ENCODE results near the gene RCN2. TPM values are rescaled to one million over a fixed set of nuclear protein-coding genes. Genes with fewer than 3 reads are reported as not detected.

RCN2 gene
- total RNA-seq, 1 donor from 2014 or later, result 39.4 TPM

DNA sequence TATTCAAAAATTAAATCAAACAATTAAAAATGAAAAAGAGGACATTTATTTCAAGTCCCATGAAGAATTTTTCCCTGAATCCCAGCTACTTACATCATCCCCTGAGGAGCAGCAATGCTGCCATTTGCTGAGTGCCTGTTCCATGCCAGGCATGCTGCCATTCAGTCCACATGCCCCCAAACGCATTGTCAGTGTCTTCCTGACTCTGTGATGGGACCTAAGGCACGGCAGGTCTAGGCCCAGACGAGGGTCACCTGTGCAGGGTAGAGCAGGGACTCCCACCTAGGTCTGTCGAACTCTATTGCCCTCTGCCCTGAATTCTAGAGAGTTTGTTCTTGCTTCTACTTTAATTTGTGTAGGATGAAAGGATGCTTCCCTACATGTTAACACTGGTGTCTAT, 70.4 kb downstream of the RCN2 start:
- no peak for DNase-seq
- TF ChIP-seq, protein P1, sequence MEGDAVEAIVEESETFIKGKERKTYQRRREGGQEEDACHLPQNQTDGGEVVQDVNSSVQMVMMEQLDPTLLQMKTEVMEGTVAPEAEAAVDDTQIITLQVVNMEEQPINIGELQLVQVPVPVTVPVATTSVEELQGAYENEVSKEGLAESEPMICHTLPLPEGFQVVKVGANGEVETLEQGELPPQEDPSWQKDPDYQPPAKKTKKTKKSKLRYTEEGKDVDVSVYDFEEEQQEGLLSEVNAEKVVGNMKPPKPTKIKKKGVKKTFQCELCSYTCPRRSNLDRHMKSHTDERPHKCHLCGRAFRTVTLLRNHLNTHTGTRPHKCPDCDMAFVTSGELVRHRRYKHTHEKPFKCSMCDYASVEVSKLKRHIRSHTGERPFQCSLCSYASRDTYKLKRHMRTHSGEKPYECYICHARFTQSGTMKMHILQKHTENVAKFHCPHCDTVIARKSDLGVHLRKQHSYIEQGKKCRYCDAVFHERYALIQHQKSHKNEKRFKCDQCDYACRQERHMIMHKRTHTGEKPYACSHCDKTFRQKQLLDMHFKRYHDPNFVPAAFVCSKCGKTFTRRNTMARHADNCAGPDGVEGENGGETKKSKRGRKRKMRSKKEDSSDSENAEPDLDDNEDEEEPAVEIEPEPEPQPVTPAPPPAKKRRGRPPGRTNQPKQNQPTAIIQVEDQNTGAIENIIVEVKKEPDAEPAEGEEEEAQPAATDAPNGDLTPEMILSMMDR (IDR thresholded peaks at IDR 0.05), result no peak

DNA sequence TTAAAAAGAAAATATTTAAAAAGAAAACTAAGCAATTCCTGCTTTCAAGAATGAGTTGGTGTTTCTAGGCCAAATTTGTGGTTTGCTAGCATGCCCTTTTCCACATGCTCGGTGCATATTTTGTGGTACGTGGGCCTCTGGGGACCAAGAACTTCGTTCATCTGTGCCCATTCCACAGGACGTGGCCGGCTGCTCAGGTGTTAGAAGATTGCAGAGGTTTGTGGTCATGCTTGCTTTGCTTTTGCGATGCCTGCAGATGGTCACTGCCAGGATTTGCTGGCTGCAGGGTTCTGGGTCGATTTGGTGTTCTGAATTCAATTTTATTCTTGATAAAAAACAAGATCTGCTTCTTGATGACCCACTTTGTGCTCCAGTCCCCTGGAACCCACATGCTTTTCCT, 70.9 kb downstream of the RCN2 start:
- no peaks in the 10 kb centered on the region for H3K9me3 ChIP-seq
- no peaks in the 10 kb centered on the region for H3K36me3 ChIP-seq
- H3K27me3 ChIP-seq, result no peaks in the 10 kb centered on the region
- ATAC-seq (no peak), DNase-seq (no peak)
- intact Hi-C loops (cut with DNase I), result no loop called here
- TF ChIP-seq, protein P1 (IDR thresholded peaks at IDR 0.05), result no peak
- no peaks in the 10 kb centered on the region for H3K4me1 ChIP-seq
- H3K27ac ChIP-seq, result peak overlapping the region; percentile 55
- H3K4me3 ChIP-seq, result no peak overlapping the region

More for the DNA sequence above, 70.4 kb downstream of the RCN2 start:
- no peaks in the 10 kb centered on the region for H3K27me3 ChIP-seq
- intact Hi-C loops (cut with DNase I), result no loop called here
- peak overlapping the region; percentile 55 for H3K27ac ChIP-seq
- no peaks in the 10 kb centered on the region for H3K36me3 ChIP-seq
- no peak overlapping the region for H3K4me3 ChIP-seq
- no peak for ATAC-seq
- no peaks in the 10 kb centered on the region for H3K9me3 ChIP-seq
- no peaks in the 10 kb centered on the region for H3K4me1 ChIP-seq

DNA sequence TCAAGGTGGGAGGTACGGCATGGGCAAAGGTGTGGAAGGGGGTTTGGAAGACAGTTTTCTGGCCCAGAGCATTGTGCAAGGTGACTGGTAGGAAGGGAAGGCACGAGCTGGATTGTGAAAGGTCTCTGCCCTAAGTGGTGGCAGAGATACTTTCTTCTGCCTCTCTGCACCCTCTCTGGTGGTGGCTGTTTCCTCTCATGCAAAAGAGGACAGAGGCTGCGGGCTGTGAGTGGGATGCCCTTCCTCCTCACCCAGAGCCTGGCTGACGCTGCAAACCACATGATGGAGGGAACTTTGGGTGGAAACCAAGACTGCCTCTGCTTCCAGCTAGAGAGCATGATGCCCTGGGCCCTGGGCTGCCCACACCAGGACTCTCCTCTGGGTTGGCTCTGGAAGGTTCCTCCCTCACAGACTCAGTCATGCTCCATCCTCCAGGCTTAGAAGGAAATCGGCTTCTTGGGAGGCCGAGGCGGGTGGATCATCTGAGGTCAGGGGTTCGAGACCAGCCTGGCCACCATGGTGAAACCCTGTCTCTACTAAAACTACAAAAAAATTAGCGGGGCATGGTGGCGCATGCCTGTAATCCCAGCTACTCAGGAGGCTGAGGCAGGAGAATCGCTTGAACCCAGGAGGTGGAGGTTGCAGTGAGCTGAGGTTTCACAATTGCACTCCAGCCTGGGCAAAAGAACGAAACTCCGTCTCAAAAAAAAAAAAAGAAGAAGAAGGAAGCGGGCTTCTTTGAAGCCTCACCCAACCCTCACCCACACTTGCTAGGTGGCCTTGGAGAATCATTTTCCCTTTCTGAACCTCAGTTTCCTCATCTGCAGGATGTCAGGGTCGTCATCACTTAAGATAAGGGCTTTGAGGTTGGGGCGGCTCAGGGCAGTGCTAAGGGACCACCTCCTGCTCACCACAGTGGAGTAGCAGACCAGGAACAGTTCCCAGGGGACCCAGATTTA, 71.7 kb downstream of the RCN2 start:
- peak overlapping the region; percentile 55 for H3K27ac ChIP-seq
- no peaks in the 10 kb centered on the region for H3K9me3 ChIP-seq

More for the DNA sequence above, 71.7 kb downstream of the RCN2 start:
- Histone ChIP-seq H3K36me3 (no peaks in the 10 kb centered on the region), H3K27me3 (no peaks in the 10 kb centered on the region), H3K4me3 (no peak overlapping the region), H3K4me1 (no peaks in the 10 kb centered on the region)
- intact Hi-C loops (cut with DNase I), result no loop called here
- TF ChIP-seq, protein P1 (IDR thresholded peaks at IDR 0.05), result no peak
- ATAC-seq (peak; percentile 93), DNase-seq (peak; percentile 83)

Other genes with a start within 250 kb of the RCN2 start
- 44.3 TPM for gene SCAPER, start 26.4 kb upstream of the RCN2 start, total RNA-seq
- 16.0 TPM for gene PSTPIP1, start 63.4 kb downstream of the RCN2 start, total RNA-seq
- 359 TPM for gene TSPAN3, start 139.4 kb downstream of the RCN2 start, total RNA-seq